Measurements from ENCODE around the gene ASB5. TPM values are rescaled to one million over a fixed set of nuclear protein-coding genes. Genes with fewer than 3 reads are reported as not detected.
"Not testable (repeated sequence)": the region's sequence is repeated elsewhere in the genome, so short reads cannot be mapped to it uniquely, and the experiment has no call there.

ASB5 gene
- total RNA-seq, 1 experiment from 2014 or later = 0.17 TPM

DNA sequence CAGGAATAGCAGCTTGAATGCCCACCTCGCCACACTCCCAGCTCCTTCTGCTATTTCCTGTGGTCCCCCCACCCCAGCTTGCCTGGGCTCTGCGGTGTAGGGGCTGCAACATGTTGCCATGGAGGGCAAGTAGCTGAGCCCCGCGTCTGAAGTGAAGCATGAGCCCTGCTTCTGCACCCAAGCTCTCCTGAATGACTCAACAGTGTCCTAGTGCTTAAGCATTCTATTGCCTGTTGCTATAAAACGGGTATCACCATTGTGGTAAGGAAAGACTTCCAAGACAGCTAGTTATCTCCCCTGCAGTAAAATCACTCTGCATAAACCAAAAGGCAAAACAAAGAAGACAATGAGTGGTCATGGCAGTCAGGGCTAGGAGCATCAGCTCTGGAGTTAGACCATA lies 42.3 kb downstream of the ASB5 start:
- DNase-seq (ENCODE audit: extremely low read depth, low read depth) = no peak

GRCh38 chr4:176223561-176223960 lies 45.5 kb downstream of the ASB5 start:
- DNase-seq (ENCODE audit: extremely low read depth, low read depth) = no peak

DNA sequence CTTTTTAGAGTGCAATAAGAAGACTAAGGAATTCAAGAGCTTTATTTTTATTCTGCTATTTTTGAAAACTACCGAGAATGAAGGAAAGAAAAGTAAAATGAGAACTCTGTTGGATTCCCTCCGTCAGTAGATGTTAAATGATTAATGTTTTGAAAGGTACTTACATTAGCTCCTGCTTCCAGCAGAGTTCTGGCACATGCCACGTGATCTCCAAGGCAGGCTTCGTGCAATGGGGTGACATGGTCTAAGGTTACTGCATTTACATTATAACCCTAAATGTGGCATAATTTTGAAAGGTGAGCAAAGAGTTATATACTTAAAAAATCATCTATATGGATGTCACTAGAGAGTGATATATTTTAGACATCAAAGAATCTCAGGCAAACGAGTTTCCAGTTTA lies 46.9 kb downstream of the ASB5 start:
- DNase-seq (ENCODE audit: extremely low read depth, low read depth) = no peak

GRCh38 chr4:176217510-176217909 lies 51.5 kb downstream of the ASB5 start:
- DNase-seq (ENCODE audit: extremely low read depth, low read depth) = no peak

- DNase-seq (ENCODE audit: extremely low read depth, low read depth) = not testable (repeated sequence)
Observed at GRCh38 chr4:176212351-176212750, 56.7 kb downstream of the ASB5 start.

- DNase-seq (ENCODE audit: extremely low read depth, low read depth) = no peak
Observed at GRCh38 chr4:176210579-176211296, 58.3 kb downstream of the ASB5 start.

DNA sequence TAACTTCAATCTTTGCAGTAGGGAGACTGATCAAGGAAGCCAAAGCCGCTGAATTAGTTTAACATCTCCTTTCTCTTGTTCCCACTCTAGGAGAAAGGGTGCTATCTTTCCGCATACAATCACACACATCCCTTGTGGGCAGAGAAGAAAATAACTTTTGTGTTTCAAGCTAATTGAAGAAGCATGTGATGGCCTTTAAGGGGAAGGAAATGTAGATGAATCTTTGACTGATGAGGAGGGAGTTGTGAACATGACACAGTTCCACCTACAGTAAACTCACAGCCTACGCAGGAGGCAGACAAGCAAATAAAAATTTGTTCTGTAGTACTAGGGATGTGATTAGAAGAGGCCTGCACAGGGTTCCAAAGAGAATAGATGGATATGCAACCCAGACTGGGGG lies 58.9 kb downstream of the ASB5 start:
- no peak for DNase-seq (ENCODE audit: extremely low read depth, low read depth)

- DNase-seq (ENCODE audit: extremely low read depth, low read depth) = no peak
Observed at GRCh38 chr4:176209535-176209934, 59.5 kb downstream of the ASB5 start.

DNA sequence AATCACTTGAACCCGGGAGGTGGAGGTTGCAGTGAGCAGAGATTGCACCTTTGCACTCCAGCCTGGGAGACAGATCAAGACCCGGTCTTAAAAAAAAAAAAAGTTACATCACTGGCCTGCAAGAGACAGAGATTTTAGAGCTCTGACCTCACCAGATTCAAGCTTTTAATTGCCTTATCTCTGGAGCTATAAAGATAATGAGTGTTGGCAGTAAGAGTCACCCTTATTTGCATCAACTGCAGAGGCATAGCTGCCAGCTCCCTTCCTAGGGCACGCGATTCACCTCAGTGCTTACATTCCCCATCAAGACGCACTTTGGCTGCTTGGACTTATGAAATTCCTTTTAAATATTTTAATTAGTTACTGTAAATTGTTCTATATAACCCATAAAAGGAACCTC lies 61.2 kb downstream of the ASB5 start:
- no peak for DNase-seq (ENCODE audit: extremely low read depth, low read depth)

DNA sequence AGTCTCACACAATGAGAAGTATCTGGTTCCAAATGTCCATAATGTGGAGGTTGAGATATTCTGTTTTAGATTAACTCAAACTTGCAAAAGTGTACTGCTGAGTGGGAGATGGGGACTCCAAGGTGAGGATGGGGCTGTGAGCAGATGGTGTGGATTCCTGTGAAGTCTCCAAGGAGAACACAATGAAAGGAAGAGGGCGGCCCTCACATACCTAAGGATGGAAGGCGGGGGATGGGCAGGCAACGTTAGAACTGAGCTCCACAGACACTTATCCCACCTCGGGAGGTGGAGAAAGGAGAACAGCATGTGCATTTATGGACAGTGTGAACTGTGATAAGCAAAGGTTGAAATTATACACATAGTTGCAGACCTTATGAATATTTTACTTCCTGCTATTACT lies 63.7 kb downstream of the ASB5 start:
- no peak for DNase-seq (ENCODE audit: extremely low read depth, low read depth)

DNA sequence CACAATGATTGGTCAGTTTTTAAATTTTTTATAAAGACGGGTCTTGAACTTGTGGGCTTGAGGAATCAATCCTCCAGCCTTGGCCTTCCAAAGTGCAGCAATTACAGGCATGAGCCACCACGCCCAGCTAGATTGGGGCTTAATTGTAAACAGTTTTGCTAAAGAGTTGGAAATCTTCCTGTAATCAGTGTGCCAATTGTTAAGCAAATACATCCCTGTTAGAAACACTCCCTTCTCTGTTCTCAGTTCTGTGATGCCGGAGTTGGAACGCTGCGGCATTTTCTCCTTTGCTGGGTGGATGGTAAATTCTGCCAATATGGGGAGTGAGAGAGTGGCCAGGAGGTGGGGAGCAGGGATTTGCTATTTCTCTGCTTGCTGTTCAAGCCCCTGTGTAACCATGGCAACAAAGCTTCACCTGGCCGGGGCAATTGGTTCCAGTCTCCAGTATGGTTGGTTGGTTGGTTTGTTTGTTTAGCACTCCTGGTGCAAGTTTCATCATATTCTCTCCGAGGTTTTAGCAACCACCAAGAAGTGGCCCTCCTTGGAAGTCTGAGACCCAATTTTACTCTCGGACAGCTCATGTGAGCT lies 70.6 kb downstream of the ASB5 start:
- no peak for DNase-seq (ENCODE audit: extremely low read depth, low read depth)

GRCh38 chr4:176195184-176195978 lies 73.6 kb downstream of the ASB5 start, which contains the start of gene SPATA4:
Gene SPATA4 (minus strand): TSS chr4:176195585. CDS start chr4:176195562, 23 bp downstream.
- peak; percentile 79 for DNase-seq (ENCODE audit: extremely low read depth, low read depth)

DNA sequence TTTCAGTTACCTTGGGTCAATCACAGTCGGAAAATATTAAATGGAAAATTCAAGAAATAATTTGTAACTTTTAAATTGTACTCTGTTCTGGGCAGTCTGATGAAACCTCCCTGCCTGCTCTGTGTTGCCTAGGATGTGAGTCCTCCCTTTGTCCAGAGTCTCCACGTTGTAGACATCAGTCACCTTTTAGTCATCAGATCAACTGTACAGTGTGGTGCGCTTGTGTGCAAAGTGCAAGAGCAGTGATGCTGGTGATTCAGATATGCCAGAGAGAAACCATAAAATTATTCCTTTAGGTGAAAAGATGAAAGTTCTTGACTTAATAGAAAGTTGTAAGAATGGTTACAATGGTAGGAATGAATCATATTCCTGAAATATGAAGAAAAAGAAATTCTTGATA lies 75.1 kb downstream of the ASB5 start:
- DNase-seq (ENCODE audit: extremely low read depth, low read depth) = no peak

DNA sequence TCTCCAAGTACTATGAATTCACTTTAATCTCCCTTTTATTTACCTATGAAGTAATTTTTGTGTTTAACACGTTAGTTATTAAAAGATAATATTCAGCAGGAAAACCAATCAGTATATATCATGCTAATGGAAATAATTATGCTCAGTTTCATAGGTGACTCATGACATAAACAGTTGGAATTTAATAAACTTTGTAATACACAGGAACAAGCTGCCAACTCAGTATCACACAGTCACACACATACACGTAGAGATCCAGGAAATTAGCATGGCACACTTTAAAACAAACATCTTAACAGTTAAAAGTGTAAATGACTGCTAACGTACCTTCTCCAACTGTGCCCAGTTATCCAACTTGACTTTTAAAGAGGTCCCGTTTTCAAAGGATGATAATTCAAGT lies 75.9 kb downstream of the ASB5 start:
- DNase-seq (ENCODE audit: extremely low read depth, low read depth) = no peak

- DNase-seq (ENCODE audit: extremely low read depth, low read depth) = no peak
Observed at GRCh38 chr4:176191974-176192373, 77.0 kb downstream of the ASB5 start.

DNA sequence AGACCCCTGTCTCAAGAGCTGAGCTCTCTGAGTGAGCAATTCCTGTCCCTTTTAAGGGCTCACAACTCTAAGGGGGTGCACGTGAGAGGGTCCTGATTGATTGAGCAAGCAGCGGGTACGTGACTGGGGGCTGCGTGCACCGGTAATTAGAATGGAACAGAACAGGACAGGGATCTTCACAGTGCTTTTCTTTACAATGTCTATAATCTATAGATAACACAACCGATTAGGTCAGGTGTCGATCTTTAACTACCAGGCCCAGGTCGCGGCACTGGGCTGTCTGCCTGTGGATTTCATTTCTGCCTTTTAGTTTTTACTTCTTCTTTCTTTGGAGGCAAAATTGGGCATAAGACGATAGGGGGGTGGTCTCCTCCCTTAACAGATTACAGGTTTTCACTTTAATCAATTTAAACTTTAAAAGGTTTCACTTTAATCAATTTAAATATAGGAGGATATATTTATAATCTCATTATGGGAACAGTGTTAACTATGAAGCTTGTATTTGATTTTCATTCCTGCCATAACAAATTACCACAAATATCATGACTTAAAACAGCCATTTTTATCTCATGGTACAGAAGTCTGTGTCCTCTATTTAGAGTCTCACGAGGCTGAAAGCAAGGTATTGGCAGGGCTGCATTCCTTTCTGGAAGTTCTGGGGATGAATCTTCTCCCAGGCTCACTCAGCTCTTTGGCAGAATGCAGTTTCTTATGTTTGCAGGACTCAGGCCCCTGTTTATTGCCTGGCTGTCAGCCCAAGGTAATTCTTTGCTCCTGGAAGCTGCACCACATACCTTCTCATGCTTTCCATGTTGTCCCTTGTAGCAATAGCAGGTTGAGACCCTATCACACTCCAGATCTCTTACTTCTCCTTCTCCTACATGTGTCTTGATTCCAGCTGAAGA lies 78.9 kb downstream of the ASB5 start:
- DNase-seq (ENCODE audit: extremely low read depth, low read depth) = no peak

DNA sequence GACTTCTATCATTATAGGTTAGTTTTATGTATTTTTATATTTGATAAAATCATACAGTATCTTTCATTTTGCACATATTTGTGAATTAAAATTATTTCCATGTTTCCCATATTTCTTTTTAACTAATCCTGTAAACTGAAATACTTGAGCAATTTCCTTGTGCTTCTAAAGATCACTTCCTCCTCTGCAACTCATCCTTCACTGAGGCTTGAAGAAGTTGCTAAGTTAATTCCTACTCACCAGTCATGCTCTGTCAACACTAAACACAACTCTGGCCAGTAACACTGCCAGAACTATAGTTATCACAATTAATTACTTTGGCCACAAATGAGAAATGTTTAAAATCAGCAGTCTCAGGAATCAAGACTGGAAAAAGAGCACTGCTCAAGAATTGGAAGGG lies 80.4 kb downstream of the ASB5 start:
- DNase-seq (ENCODE audit: extremely low read depth, low read depth) = no peak

DNA sequence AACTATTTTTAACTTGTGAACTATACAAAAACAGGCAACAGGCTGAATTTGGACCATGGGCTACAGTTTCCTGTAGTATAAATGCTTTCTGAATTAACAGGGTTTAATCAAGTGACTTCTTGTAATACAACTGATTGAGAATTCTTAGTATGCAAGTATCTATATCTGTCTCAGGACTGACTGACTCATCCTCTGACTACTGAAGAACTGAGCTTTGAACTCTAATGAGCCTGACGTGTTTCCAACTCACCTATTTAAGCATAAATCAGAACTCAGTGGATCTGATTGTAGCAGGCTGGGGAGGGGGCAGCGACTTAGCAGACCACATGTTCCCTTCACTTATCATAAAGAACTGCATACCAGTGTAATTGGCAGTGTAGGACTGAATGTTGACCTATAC lies 81.4 kb downstream of the ASB5 start:
- DNase-seq (ENCODE audit: extremely low read depth, low read depth) = no peak

- DNase-seq (ENCODE audit: extremely low read depth, low read depth) = no peak
Observed at GRCh38 chr4:176186671-176187395, 82.2 kb downstream of the ASB5 start.

DNA sequence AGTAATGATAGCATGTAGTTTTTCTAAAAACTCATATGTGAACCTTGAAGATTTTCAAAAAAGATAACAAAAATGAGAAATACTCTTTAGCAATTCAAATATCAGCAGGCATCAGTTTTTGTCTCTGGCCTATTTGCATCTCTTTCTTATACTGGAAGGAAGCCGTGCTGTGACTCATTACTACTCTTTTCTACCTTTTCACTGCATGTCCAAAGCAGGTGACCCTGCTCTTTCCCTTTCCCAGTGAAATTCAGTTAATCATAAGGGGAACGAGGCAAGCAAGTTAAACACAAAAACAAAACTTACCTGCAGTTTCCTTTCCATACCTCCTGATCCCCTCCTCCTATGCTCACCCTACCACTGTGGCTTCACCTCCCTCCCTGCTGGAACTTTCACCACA lies 83.0 kb downstream of the ASB5 start:
- DNase-seq (ENCODE audit: extremely low read depth, low read depth) = no peak

Measured in NCI-H460 (cell line).